Effector memory CD8-positive, alpha-beta T cell (primary cell): ENCODE data around the gene ENTHD1.
A peak's percentile ranks its signal among the peaks of the same experiment; 100 is the strongest.
"Not testable (repeated sequence)": the region's sequence is repeated elsewhere in the genome, so short reads cannot be mapped to it uniquely, and the experiment has no call there.

Experiments
- ATAC-seq: fragments of 150-1000 bp; cut with Tn5 transposase; replicated peaks from 2 replicates; pipeline ENCODE4 v1.10.0; 2021; ENCODE audit warnings: mild to moderate bottlenecking, moderate library complexity
- DNase-seq, 3 experiments: peaks; one replicate each; pipeline ENCODE4 v3.0.0; 2021
- H3K27ac Mint-ChIP-seq, 2 donors: one replicate each; pipeline ENCODE4 v1.8.0; 2022; ENCODE audit warnings: mild to moderate bottlenecking in 2 of 2, mixed read lengths in 2 of 2, moderate library complexity in 2 of 2
- H3K27me3 Mint-ChIP-seq, 2 donors: one replicate each; pipeline ENCODE4 v1.8.0; 2022; ENCODE audit warnings: mixed read lengths in 2 of 2
- H3K36me3 Mint-ChIP-seq: one replicate; pipeline ENCODE4 v1.8.0; 2022; ENCODE audit warnings: mild to moderate bottlenecking, moderate library complexity, mixed read lengths; ENCODE audit not compliant: insufficient read depth
- H3K4me1 Mint-ChIP-seq, 2 donors: one replicate each; pipeline ENCODE4 v1.8.0; 2022; ENCODE audit warnings: low read depth in 2 of 2, mixed read lengths in 2 of 2
- H3K4me3 Mint-ChIP-seq, 2 donors: one replicate each; pipeline ENCODE4 v1.8.0; 2022; ENCODE audit warnings: mild to moderate bottlenecking in 2 of 2, mixed read lengths in 2 of 2, moderate library complexity in 2 of 2
- H3K9me3 Mint-ChIP-seq, 2 donors: one replicate each; pipeline ENCODE4 v1.8.0; 2022; ENCODE audit warnings: mixed read lengths in 2 of 2

ENTHD1 gene

GRCh38 chr22:39904862-39905261, 11.3 kb upstream of the ENTHD1 start:
- peaks cover 19% of the 10 kb centered on the region for H3K36me3 Mint-ChIP-seq

DNA sequence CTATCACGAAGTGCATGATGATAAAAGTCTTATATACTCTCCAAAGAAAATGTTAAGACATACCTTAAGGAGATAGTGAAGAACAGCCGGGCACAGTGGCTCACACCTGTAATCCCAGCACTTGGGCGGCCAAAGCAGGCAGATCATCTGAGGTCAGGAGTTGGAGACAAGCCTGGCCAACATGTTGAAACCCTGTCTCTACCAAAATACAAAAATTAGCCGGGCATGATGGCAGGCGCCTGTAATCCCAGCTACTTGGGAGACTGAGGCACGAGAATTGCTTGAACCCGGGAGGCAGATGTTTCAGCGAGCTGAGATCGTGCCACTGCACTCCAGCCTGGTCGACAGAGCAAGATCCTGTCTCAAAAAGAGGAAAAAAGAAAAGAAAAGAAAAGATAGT, 10.5 kb upstream of the ENTHD1 start:
- H3K4me1 Mint-ChIP-seq = peaks cover 37 to 58% of the 10 kb centered on the region in 2 donors
- DNase-seq = not testable (repeated sequence)

More at GRCh38 chr22:39904862-39905261, 11.3 kb upstream of the ENTHD1 start:
- Mint-ChIP-seq H3K4me1 (peaks cover 41 to 64% of the 10 kb centered on the region in 2 donors), H3K4me3 (peak overlapping the region in 1 of 2 donors; percentile 89), H3K27ac (peak overlapping the region; percentile 93 to 96), H3K27me3 (no peaks in the 10 kb centered on the region), H3K9me3 (peaks cover 0 to 2% of the 10 kb centered on the region in 2 donors)
- ATAC-seq = no peak
- no peak for DNase-seq

GRCh38 chr22:39901565-39902146, 8.1 kb upstream of the ENTHD1 start:
- ATAC-seq (no peak), DNase-seq (no peak)
- Mint-ChIP-seq H3K27ac (peak overlapping the region; percentile 93 to 96), H3K27me3 (no peaks in the 10 kb centered on the region), H3K9me3 (no peaks in the 10 kb centered on the region), H3K4me1 (peaks cover 22 to 42% of the 10 kb centered on the region in 2 donors), H3K4me3 (peak overlapping the region in 1 of 2 donors; percentile 89), H3K36me3 (peaks cover 3% of the 10 kb centered on the region)

More for the DNA sequence above, 10.5 kb upstream of the ENTHD1 start:
- H3K27me3 Mint-ChIP-seq, H3K9me3 Mint-ChIP-seq, ATAC-seq: not testable (repeated sequence)
- Mint-ChIP-seq H3K36me3 (peaks cover 14% of the 10 kb centered on the region), H3K27ac (peak overlapping the region; percentile 93 to 96), H3K4me3 (peak overlapping the region in 1 of 2 donors; percentile 89)

GRCh38 chr22:39900306-39901227, 7.0 kb upstream of the ENTHD1 start, which contains the start of gene GRAP2:
Gene GRAP2 (plus strand): TSS chr22:39901084. CDS start chr22:39947107, 46,023 bp downstream.
- peaks cover 3% of the 10 kb centered on the region for H3K36me3 Mint-ChIP-seq
- ATAC-seq (peak; percentile 98), DNase-seq (peak; percentile 65 to 70 (median 68))
- H3K9me3 Mint-ChIP-seq = no peaks in the 10 kb centered on the region
- peak within 1 kb of the TSS in 1 of 2 donors; percentile 89 for H3K4me3 Mint-ChIP-seq
- H3K4me1 Mint-ChIP-seq = peaks cover 17 to 31% of the 10 kb centered on the region in 2 donors
- H3K27ac Mint-ChIP-seq = peak within 1 kb of the TSS; percentile 93 to 96
- H3K27me3 Mint-ChIP-seq = no peaks in the 10 kb centered on the region

GRCh38 chr22:39898997-39899396, 5.4 kb upstream of the ENTHD1 start:
- peak overlapping the region; percentile 93 to 96 for H3K27ac Mint-ChIP-seq
- no peaks in the 10 kb centered on the region for H3K9me3 Mint-ChIP-seq
- peaks cover 12 to 16% of the 10 kb centered on the region in 2 donors for H3K4me1 Mint-ChIP-seq
- peak overlapping the region in 1 of 2 donors; percentile 5 for H3K4me3 Mint-ChIP-seq
- H3K36me3 Mint-ChIP-seq = peaks cover 3% of the 10 kb centered on the region
- ATAC-seq = no peak
- no peaks in the 10 kb centered on the region for H3K27me3 Mint-ChIP-seq
- no peak for DNase-seq

DNA sequence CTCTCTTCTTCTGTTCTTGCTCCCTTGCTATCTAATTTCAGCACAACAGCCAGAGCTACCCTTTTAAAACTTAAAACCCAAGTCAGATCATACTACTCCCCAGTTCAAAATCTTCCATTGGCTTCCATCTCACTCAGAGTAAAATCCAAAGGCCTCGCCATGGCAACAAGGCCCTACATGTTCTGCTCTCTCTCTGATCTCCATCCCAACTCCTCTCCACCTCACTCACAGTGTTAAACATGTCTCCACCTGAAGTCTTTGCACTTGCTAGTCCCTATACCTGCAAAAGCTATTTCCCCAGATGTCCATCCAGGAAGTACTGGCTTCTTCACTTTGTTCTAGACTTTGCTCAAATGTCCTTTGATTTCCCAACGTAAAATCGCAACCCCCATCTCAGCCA, 4.3 kb upstream of the ENTHD1 start:
- DNase-seq (no peak), ATAC-seq (no peak)
- Mint-ChIP-seq H3K9me3 (no peaks in the 10 kb centered on the region), H3K27ac (no peak overlapping the region), H3K4me1 (peaks cover 11 to 15% of the 10 kb centered on the region in 2 donors), H3K27me3 (no peaks in the 10 kb centered on the region), H3K36me3 (no peaks in the 10 kb centered on the region), H3K4me3 (no peak overlapping the region)

DNA sequence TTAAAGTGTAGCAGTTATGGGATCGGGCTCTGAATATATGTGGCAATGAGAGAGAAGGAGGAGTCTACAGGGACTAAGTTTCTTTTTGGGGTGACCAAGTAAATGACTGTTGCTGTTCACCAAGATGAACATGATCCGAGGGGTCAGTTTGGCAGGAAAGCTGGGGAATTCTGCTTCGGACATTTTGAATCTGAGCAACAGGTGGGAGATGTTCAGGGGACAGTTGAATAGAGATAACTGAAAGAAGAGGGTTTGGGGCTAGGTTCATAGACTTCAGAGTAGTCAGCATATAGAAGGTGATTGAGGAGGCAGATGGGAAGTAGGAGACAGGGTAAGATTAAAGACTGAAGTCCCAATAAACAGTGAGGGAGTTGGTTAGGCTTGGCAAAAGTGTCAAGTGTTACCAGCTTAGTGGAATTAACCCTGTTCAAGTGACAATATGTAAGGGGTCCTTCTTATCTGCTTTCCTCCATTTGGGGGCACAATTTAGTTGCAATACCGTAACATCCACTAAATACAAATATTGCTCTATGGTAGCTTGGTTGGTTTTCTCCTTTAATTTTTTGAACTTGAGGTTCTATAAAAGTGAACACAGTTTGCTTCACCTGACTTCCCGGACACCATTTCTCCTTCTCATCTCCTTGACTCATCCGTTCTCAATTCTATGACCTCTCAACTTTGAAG, 2.9 kb upstream of the ENTHD1 start:
- H3K27ac Mint-ChIP-seq = no peak overlapping the region
- H3K4me3 Mint-ChIP-seq = no peak overlapping the region
- ATAC-seq (no peak), DNase-seq (no peak)
- H3K4me1 Mint-ChIP-seq = peaks cover 14 to 22% of the 10 kb centered on the region in 2 donors
- no peaks in the 10 kb centered on the region for H3K36me3 Mint-ChIP-seq
- no peaks in the 10 kb centered on the region for H3K9me3 Mint-ChIP-seq
- H3K27me3 Mint-ChIP-seq = no peaks in the 10 kb centered on the region

DNA sequence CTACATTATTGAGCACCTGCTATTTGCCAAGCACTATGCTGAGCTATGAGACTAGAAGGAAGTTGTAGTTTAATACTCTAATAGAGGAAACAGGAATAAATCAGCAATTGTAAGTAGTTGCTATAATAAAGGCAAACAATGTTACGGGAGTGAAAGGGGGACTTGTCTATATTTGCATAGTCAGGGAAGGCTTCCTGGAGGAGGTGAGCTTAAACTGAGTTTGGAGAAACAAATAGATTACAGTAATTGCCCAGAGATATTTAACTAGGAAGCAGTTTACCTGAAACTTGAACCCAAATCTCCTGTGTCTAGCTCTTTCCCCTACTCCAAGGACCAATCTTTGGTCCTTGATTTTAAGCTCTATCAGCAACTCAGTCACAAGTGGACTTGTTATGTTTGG, 2.1 kb upstream of the ENTHD1 start:
- ATAC-seq (no peak), DNase-seq (no peak)
- Mint-ChIP-seq H3K27me3 (no peaks in the 10 kb centered on the region), H3K4me3 (no peak overlapping the region), H3K36me3 (no peaks in the 10 kb centered on the region), H3K4me1 (peaks cover 14 to 22% of the 10 kb centered on the region in 2 donors), H3K27ac (no peak overlapping the region), H3K9me3 (no peaks in the 10 kb centered on the region)

GRCh38 chr22:39894554-39895092, 1.1 kb upstream of the ENTHD1 start:
- Mint-ChIP-seq H3K27ac (no peak overlapping the region), H3K36me3 (no peaks in the 10 kb centered on the region), H3K27me3 (no peaks in the 10 kb centered on the region), H3K4me1 (peaks cover 10 to 17% of the 10 kb centered on the region in 2 donors), H3K4me3 (no peak overlapping the region), H3K9me3 (no peaks in the 10 kb centered on the region)
- DNase-seq (no peak), ATAC-seq (no peak)

DNA sequence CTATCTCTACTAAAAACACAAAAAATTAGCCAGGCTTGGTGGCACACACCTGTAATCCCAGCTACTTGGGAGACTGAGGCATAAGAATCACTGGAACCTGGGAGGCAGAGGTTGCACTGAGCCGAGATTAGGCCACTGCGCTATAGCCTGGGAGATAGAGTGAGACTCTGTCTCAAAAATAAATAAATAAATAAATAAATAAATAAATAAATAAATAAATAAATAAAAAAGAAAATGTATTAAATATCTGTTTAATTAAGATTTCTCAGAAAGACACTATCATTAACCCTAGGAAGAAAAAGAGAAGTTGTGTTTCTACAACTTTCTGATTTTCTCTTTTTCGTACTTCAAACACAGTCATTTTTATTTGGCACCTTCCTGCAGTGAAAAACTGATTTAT, 3.6 kb downstream of the ENTHD1 start:
- H3K4me1 Mint-ChIP-seq = peaks cover 5 to 10% of the 10 kb centered on the region in 2 donors
- not testable (repeated sequence) for H3K4me3 Mint-ChIP-seq, H3K9me3 Mint-ChIP-seq, H3K36me3 Mint-ChIP-seq, H3K27ac Mint-ChIP-seq, DNase-seq, H3K27me3 Mint-ChIP-seq, ATAC-seq

DNA sequence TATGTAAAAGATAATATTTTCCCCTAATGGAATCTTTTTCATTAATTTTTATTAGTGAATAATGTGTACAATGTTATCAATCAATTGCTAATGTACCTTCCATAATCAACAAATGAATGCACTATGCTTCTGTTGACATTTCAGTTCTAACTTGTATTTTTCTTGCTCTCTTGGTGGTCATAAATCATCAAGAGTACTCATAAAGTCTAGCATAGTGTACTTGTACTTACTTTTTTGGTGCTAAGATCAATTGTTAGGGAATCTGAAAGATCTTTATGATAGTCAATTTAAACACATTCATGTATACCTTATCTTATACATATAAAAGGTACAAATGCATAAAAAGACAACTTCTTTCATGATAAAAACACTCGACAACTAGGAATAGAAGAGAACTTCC, 10.5 kb downstream of the ENTHD1 start:
- Mint-ChIP-seq H3K27me3 (no peaks in the 10 kb centered on the region), H3K27ac (no peak overlapping the region), H3K4me3 (no peak overlapping the region), H3K9me3 (no peaks in the 10 kb centered on the region), H3K36me3 (no peaks in the 10 kb centered on the region), H3K4me1 (no peaks in the 10 kb centered on the region)
- DNase-seq (no peak), ATAC-seq (no peak)

DNA sequence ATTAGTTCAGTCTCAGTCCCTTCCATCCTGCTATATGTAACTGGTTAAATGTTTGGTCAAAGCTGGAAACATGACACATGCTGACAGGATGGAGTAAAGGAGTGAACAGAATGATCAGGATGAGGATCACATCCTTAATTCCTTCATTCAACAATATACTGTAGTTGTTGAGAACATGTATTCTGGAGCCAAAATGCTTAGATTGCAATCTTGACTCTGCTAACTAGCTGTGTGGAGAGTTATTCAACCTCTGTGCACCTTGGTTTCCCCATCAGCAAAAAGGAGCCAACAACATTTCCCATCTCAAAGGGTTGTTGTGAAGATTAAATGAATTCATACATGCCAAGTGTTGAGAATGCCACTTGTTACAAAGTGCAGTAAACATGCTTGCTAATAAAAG, 12.8 kb downstream of the ENTHD1 start:
- Mint-ChIP-seq H3K4me1 (no peaks in the 10 kb centered on the region), H3K9me3 (no peaks in the 10 kb centered on the region), H3K27ac (no peak overlapping the region), H3K4me3 (no peak overlapping the region), H3K27me3 (no peaks in the 10 kb centered on the region), H3K36me3 (no peaks in the 10 kb centered on the region)
- ATAC-seq = no peak
- DNase-seq = no peak
